Measurements from ENCODE around the gene NOS1AP. TPM values are rescaled to one million over a fixed set of nuclear protein-coding genes. Genes with fewer than 3 reads are reported as not detected.

NOS1AP gene
- total RNA-seq, 1 experiment from 2014 or later, result 14.7 TPM

DNA sequence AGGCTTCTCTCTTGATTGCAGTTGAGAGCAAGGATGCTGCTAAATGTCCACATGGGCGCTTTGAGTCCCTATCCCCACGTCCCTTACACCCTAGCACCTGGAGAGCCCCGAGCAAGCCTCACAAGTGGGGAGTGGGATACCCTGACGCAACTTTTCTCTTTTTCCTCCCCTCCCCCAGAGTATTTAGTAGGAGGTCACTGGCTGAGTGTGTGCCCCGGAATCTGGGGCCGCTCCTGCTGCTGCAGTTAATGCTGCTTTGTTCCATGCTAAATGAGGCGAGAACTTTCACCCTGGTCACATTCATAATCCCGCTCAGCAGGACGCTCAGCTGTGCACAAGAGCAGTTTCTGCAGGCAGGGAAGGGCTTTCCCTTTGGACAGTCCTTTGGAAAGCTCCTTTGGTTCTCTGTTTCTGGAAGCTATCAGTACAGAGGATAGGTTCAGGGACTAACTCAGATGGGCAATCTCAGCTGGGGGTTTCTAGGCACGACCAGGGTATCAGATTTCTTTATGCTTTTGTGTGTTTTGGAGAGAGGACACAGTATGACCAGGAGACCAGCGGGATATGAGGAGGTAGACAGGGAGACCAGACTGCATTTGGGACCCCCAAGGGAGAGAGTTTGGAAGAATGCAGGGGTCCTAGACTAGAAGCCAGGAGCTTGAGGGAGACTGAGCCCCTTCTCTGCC lies 75.9 kb downstream of the NOS1AP start:
- no peak overlapping the region for H3K4me3 Mint-ChIP-seq
- CTCF ChIA-PET, result interaction anchor here (0.6 to 1.5 kb wide), 6 partner anchors 22 to 89 kb away, joined by 3 to 8 read pairs (median 3); no protein-coding TSS in a partner anchor
- peaks cover 39% of the 10 kb centered on the region for H3K4me1 Mint-ChIP-seq
- peaks cover 5% of the 10 kb centered on the region for H3K27me3 Mint-ChIP-seq (ENCODE audit: low read depth)
- H3K9me3 Mint-ChIP-seq, result peaks cover 6% of the 10 kb centered on the region
- ATAC-seq, result peak; percentile 44
- POLR2A ChIA-PET, result interaction anchor here (2.8 kb wide), 1 partner anchor 75 kb away, joined by 22 read pairs; the partner anchor contains the start of gene NOS1AP
- TF ChIP-seq, protein P1, sequence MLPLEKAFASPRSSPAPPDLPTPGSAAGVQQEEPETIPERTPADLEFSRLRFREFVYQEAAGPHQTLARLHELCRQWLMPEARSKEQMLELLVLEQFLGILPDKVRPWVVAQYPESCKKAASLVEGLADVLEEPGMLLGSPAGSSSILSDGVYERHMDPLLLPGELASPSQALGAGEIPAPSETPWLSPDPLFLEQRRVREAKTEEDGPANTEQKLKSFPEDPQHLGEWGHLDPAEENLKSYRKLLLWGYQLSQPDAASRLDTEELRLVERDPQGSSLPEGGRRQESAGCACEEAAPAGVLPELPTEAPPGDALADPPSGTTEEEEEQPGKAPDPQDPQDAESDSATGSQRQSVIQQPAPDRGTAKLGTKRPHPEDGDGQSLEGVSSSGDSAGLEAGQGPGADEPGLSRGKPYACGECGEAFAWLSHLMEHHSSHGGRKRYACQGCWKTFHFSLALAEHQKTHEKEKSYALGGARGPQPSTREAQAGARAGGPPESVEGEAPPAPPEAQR (CRISPR knock-in tag; IDR thresholded peaks at IDR 0.05), result no peak
- no peak for TF ChIP-seq SMAD3 (CRISPR knock-in tag; IDR thresholded peaks at IDR 0.05; ENCODE audit: borderline replicate concordance)
- peak; percentile 61 for TF ChIP-seq ZNF423 (CRISPR knock-in tag; IDR thresholded peaks at IDR 0.05)
- TF ChIP-seq, protein P2, sequence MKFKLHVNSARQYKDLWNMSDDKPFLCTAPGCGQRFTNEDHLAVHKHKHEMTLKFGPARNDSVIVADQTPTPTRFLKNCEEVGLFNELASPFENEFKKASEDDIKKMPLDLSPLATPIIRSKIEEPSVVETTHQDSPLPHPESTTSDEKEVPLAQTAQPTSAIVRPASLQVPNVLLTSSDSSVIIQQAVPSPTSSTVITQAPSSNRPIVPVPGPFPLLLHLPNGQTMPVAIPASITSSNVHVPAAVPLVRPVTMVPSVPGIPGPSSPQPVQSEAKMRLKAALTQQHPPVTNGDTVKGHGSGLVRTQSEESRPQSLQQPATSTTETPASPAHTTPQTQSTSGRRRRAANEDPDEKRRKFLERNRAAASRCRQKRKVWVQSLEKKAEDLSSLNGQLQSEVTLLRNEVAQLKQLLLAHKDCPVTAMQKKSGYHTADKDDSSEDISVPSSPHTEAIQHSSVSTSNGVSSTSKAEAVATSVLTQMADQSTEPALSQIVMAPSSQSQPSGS (CRISPR knock-in tag; IDR thresholded peaks at IDR 0.05; ENCODE audit: borderline replicate concordance, low read depth), result no peak
- TF ChIP-seq, protein P3, sequence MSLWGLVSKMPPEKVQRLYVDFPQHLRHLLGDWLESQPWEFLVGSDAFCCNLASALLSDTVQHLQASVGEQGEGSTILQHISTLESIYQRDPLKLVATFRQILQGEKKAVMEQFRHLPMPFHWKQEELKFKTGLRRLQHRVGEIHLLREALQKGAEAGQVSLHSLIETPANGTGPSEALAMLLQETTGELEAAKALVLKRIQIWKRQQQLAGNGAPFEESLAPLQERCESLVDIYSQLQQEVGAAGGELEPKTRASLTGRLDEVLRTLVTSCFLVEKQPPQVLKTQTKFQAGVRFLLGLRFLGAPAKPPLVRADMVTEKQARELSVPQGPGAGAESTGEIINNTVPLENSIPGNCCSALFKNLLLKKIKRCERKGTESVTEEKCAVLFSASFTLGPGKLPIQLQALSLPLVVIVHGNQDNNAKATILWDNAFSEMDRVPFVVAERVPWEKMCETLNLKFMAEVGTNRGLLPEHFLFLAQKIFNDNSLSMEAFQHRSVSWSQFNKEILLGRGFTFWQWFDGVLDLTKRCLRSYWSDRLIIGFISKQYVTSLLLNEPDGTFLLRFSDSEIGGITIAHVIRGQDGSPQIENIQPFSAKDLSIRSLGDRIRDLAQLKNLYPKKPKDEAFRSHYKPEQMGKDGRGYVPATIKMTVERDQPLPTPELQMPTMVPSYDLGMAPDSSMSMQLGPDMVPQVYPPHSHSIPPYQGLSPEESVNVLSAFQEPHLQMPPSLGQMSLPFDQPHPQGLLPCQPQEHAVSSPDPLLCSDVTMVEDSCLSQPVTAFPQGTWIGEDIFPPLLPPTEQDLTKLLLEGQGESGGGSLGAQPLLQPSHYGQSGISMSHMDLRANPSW (CRISPR knock-in tag; conservative IDR thresholded peaks at IDR 0.05; ENCODE audit: low read depth), result no peak
- 0 out of 2 replicates have a peak, but pooled peaks have one; percentile 17 for TF ChIP-seq ZNF121 (CRISPR knock-in tag; IDR thresholded peaks at IDR 0.05)
- no peak for TF ChIP-seq SOX15 (CRISPR knock-in tag; IDR thresholded peaks at IDR 0.05)
- no peak for TF ChIP-seq TEAD1 (CRISPR knock-in tag; IDR thresholded peaks at IDR 0.05)
- no peak for TF ChIP-seq ZNF396 (CRISPR knock-in tag; IDR thresholded peaks at IDR 0.05; ENCODE audit: borderline replicate concordance)
- no peak for TF ChIP-seq NR1H2 (CRISPR knock-in tag; IDR thresholded peaks at IDR 0.05)
- TF ChIP-seq MYBL2 (CRISPR knock-in tag; IDR thresholded peaks at IDR 0.05), result 0 out of 2 replicates have a peak, but pooled peaks have one; percentile 1
- H3K36me3 Mint-ChIP-seq, result no peaks in the 10 kb centered on the region
- no peak for DNase-seq (ENCODE audit: low spot score)
- no peak overlapping the region for H3K27ac Mint-ChIP-seq

DNA sequence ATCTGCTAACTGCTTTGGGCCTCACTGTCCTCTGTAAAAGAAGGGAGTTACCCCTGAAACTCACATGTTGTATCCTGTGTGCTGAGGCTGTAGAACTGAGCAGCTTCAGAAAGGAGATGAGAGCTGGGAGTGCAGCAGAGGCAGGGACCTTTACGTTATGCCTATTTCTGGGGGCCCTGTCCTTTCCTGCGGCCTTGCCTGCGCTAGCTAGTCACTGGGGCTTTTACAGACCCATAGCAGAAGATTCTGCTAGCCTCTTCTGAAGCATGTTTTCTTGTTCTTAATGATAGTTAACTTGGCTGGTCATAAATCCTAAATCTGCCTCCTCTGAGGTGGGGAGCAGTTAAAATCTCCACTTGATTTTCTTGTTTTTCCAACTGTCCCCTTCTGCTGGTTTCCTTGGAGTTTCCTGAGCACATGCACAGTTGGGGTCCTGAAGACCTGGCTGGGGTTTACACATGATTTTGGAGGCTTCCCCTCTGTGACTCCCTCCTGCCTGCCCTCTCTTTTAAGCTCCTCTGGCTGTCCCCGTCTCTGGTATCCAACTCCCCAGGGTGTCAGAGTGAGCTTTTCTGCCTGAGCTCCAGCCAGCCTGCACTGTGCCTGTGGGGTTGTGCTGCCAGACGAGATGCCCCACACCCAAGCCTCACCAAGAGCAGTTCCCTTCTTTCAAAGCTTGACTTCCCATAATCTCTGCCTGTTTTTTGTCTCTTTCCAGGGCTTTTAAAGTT lies 76.6 kb downstream of the NOS1AP start:
- ATAC-seq, result peak; percentile 14
- POLR2A ChIA-PET, result interaction anchor here (0.6 to 2.8 kb wide), 2 partner anchors 10 to 76 kb away, joined by 4 to 22 read pairs; partner anchors contain the start of gene NOS1AP
- no peak overlapping the region for H3K4me3 Mint-ChIP-seq

DNA sequence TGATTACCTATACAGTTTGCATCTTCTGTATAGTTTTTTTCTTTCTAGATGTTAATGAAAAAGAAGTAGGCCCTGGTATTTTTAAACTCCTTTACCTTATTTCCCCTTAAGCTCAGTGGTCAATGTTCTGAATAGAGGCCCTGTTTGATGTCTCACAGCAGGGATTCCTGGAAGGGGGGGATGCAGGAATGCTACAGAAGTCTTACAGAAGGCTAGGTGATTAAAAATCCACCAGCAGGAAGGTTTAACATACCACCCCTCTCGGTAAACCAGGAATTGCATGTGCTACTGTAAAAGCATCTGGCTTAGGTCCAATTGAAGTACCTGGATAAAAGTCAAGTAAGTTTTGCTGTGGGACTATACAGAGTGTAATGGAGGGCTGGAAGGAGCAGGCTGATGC lies 78.3 kb downstream of the NOS1AP start:
- no peak overlapping the region for H3K27ac Mint-ChIP-seq
- TF ChIP-seq, protein P4, sequence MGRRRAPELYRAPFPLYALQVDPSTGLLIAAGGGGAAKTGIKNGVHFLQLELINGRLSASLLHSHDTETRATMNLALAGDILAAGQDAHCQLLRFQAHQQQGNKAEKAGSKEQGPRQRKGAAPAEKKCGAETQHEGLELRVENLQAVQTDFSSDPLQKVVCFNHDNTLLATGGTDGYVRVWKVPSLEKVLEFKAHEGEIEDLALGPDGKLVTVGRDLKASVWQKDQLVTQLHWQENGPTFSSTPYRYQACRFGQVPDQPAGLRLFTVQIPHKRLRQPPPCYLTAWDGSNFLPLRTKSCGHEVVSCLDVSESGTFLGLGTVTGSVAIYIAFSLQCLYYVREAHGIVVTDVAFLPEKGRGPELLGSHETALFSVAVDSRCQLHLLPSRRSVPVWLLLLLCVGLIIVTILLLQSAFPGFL (CRISPR knock-in tag; IDR thresholded peaks at IDR 0.05; ENCODE audit: borderline replicate concordance), result no peak
- TF ChIP-seq, protein P5, sequence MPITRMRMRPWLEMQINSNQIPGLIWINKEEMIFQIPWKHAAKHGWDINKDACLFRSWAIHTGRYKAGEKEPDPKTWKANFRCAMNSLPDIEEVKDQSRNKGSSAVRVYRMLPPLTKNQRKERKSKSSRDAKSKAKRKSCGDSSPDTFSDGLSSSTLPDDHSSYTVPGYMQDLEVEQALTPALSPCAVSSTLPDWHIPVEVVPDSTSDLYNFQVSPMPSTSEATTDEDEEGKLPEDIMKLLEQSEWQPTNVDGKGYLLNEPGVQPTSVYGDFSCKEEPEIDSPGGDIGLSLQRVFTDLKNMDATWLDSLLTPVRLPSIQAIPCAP (CRISPR knock-in tag; IDR thresholded peaks at IDR 0.05), result no peak
- TF ChIP-seq, protein P6, sequence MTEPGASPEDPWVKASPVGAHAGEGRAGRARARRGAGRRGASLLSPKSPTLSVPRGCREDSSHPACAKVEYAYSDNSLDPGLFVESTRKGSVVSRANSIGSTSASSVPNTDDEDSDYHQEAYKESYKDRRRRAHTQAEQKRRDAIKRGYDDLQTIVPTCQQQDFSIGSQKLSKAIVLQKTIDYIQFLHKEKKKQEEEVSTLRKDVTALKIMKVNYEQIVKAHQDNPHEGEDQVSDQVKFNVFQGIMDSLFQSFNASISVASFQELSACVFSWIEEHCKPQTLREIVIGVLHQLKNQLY (CRISPR knock-in tag; IDR thresholded peaks at IDR 0.05), result no peak
- TF ChIP-seq ZNF317 (CRISPR knock-in tag; IDR thresholded peaks at IDR 0.05; ENCODE audit: borderline replicate concordance, low read depth), result no peak
- no peak for TF ChIP-seq ZNF396 (CRISPR knock-in tag; IDR thresholded peaks at IDR 0.05; ENCODE audit: borderline replicate concordance)
- TF ChIP-seq MYBL2 (CRISPR knock-in tag; IDR thresholded peaks at IDR 0.05), result no peak
- TF ChIP-seq JUN (CRISPR knock-in tag; IDR thresholded peaks at IDR 0.05), result no peak
- no peak for TF ChIP-seq SMAD4 (CRISPR knock-in tag; IDR thresholded peaks at IDR 0.05)
- peak; percentile 61; the same call in 1 of the 2 replicates for TF ChIP-seq TEAD1 (CRISPR knock-in tag; IDR thresholded peaks at IDR 0.05)
- TF ChIP-seq, protein P7, sequence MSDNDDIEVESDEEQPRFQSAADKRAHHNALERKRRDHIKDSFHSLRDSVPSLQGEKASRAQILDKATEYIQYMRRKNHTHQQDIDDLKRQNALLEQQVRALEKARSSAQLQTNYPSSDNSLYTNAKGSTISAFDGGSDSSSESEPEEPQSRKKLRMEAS (CRISPR knock-in tag; IDR thresholded peaks at IDR 0.05), result peak; percentile 40; the same call in 1 of the 2 replicates
- TF ChIP-seq RORB (CRISPR knock-in tag; IDR thresholded peaks at IDR 0.05), result no peak

More for the DNA sequence above, 76.6 kb downstream of the NOS1AP start:
- H3K27me3 Mint-ChIP-seq (ENCODE audit: low read depth), result peaks cover 5% of the 10 kb centered on the region
- peaks cover 6% of the 10 kb centered on the region for H3K9me3 Mint-ChIP-seq
- H3K4me1 Mint-ChIP-seq, result peaks cover 36% of the 10 kb centered on the region
- CTCF ChIA-PET, result interaction anchor here (0.6 to 2.8 kb wide), 6 partner anchors 12 to 109 kb away, joined by 3 to 11 read pairs (median 4); no protein-coding TSS in a partner anchor
- DNase-seq (ENCODE audit: low spot score), result no peak
- no peaks in the 10 kb centered on the region for H3K36me3 Mint-ChIP-seq
- peak; percentile 76 for TF ChIP-seq ZNF423 (CRISPR knock-in tag; IDR thresholded peaks at IDR 0.05)
- no peak for TF ChIP-seq ESRRA (CRISPR knock-in tag; IDR thresholded peaks at IDR 0.05; ENCODE audit: borderline replicate concordance)
- H3K27ac Mint-ChIP-seq, result peak overlapping the region; percentile 61

More for the DNA sequence above, 78.3 kb downstream of the NOS1AP start:
- ChIA-PET CTCF (interaction anchor here (0.5 to 2.8 kb wide), 7 partner anchors 29 to 339 kb away, joined by 3 to 11 read pairs (median 3); no protein-coding TSS in a partner anchor), POLR2A (interaction anchor here (0.6 to 0.7 kb wide), 2 partner anchors 69 to 80 kb away, joined by 3 to 6 read pairs; no protein-coding TSS in a partner anchor)
- no peak overlapping the region for H3K4me3 Mint-ChIP-seq
- H3K9me3 Mint-ChIP-seq, result peaks cover 6% of the 10 kb centered on the region
- peaks cover 5% of the 10 kb centered on the region for H3K27me3 Mint-ChIP-seq (ENCODE audit: low read depth)
- H3K36me3 Mint-ChIP-seq, result no peaks in the 10 kb centered on the region
- H3K4me1 Mint-ChIP-seq, result peaks cover 27% of the 10 kb centered on the region
- ATAC-seq (peak; percentile 46), DNase-seq (ENCODE audit: low spot score) (peak; percentile 65)

Data from WTC11 (cell line).